Measurements from ENCODE around the gene MYO1B.
"Not testable (repeated sequence)": the region's sequence is repeated elsewhere in the genome, so short reads cannot be mapped to it uniquely, and the experiment has no call there.

The MYO1B gene

DNA sequence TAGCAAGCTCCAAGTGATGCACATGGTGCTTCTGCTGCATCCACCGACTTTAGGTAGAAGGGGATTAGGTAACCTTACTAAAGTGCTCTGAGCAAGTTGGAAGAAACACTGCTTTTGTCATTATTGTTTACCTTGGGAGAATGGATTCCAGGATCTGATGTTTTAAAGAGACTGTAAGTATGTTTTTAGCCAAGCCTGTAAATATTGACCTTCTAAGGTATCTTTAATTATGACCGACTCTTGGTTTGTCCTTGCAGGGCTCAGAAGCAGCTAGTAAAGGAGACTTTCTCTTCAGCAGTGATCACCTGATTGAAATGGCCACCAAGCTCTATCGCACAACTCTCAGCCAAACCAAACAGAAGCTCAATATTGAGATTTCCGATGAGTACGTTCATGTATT is 170.7 kb downstream of the MYO1B start:
- no peak for DNase-seq

GRCh38 chr2:191417746-191418145 is 172.5 kb downstream of the MYO1B start:
- DNase-seq = no peak

DNA sequence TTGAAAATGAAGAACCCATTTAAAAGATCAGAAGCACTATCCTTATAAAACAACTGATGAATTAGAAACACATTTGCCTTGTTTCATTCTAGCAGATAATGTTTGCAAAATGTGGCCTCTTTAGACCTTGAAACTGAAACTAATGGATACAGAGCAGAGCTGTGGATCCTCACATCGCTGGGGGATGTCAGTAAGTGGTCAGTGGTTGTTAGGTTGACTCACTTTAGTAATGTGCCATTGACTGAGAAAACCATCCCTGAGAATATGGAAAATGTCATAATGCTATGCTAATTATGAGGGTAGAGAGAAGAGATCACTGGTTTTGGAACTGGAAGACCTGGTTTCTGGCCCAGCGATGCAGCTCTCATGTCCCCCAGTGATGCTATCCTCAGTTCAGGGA is 176.7 kb downstream of the MYO1B start:
- no peak for DNase-seq

DNA sequence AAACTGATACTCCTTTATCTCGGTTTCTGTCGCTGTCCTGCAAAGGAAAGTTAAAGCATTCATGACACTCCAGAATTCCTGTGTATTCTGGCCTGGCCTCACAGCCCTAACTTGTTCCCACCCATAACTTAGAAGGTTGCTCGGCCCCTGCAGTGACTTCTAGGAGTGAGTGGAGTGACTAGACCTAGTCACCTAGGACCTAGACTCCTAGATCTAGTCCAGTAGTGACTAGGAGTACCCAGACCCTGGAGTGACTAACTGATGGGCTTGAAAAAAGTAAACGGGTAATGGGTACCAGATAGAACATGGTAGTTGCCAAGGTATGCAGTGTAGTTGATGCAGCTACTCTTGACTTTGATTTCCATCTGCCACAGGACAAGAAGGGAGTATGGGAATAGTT is 181.8 kb downstream of the MYO1B start:
- DNase-seq = no peak

- DNase-seq = no peak
Measured at GRCh38 chr2:191428141-191428540, 182.9 kb downstream of the MYO1B start.

GRCh38 chr2:191430476-191430875 is 185.3 kb downstream of the MYO1B start:
- no peak for DNase-seq

- no peak for DNase-seq
Measured at GRCh38 chr2:191432121-191432520, 186.9 kb downstream of the MYO1B start.

- no peak for DNase-seq
Measured at GRCh38 chr2:191434072-191434471, 188.9 kb downstream of the MYO1B start.

GRCh38 chr2:191435141-191435540 is 189.9 kb downstream of the MYO1B start:
- no peak for DNase-seq

GRCh38 chr2:191436368-191437055 is 191.3 kb downstream of the MYO1B start:
- no peak for DNase-seq

- DNase-seq = no peak
Measured at GRCh38 chr2:191439481-191439880, 194.3 kb downstream of the MYO1B start.

GRCh38 chr2:191441496-191442214 is 196.5 kb downstream of the MYO1B start:
- DNase-seq = no peak

GRCh38 chr2:191443446-191443845 is 198.2 kb downstream of the MYO1B start:
- no peak for DNase-seq

DNA sequence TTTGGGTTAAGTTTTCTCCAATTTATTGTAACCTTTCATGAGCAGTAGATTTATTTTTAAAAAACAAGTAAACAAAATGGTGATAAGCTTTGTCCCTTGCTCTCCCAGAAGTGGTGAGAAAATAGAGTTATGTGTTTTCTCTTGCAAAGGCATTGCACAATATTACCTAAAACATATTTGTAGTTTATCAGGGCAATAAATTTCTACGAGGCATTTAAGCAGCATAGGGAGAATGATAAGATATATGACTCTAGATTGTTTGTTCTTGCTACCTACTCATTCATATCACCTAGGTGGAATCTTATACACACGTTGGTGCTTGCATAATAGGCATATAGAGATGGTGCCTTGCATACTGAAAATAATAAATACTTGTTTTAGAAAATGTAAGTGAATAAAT is 201.7 kb downstream of the MYO1B start:
- DNase-seq = no peak

- no peak for DNase-seq
Measured at GRCh38 chr2:191451116-191451515, 205.9 kb downstream of the MYO1B start.

GRCh38 chr2:191452065-191452464 is 206.9 kb downstream of the MYO1B start:
- no peak for DNase-seq

DNA sequence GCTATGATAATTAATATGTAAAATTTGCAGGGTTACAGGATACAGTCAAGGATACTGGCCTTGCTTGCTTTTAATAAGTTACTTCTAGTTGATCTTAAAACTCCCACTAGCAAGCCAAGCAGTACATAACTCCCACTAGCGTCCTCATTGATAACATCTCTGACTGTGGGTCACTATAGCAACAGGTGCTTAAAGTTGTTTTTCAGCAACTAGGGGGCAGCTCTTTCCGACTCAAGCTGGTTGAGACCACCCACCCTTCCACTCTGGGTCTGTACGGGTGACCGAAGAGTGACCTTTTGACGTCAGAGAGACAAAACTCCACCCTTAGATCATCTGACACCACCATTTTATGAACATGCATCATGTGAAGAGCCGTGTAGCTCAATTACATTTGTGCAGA is 208.6 kb downstream of the MYO1B start:
- no peak for DNase-seq

- DNase-seq = not testable (repeated sequence)
Measured at GRCh38 chr2:191456506-191456905, 211.3 kb downstream of the MYO1B start.

GRCh38 chr2:191459158-191459557 is 214.0 kb downstream of the MYO1B start:
- DNase-seq = no peak

DNA sequence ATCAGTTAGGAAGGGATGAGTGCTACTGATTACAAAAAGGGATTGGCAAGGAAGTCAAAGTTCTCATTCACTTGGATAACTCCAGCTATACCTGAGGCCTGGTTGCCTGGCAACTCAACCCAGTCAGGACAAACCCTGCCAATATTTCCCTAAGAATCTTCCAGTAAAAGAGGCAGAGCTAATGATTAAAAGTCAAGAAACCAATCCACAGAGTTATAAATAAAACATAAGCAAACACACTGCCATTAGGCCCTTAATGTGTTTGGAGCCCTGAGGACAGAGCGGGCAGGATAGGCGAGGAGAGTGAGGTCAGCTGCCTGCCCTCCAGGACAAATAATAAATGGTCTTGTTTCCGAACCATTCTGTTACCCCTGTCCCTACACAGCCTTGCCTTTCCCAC is 217.2 kb downstream of the MYO1B start:
- DNase-seq = no peak

DNA sequence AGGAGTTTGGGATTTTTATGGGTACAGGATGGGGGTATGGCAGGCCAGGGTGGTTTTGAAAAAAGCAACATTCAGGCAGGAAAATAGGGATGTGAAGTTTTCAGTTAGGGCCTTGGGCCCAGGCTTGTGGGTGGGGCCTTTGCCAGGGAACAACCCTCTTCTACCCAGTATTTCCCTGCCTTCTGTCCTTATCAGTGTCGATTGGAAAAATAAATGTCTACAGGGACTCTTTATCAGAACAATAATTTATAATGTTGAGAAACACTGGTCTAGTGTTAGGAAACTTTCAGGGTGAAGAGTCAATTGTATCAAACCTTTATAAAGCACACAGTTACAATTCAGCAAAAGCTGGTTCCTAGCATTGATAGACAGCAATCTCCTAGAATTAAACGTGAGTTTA is 218.6 kb downstream of the MYO1B start:
- no peak for DNase-seq

DNA sequence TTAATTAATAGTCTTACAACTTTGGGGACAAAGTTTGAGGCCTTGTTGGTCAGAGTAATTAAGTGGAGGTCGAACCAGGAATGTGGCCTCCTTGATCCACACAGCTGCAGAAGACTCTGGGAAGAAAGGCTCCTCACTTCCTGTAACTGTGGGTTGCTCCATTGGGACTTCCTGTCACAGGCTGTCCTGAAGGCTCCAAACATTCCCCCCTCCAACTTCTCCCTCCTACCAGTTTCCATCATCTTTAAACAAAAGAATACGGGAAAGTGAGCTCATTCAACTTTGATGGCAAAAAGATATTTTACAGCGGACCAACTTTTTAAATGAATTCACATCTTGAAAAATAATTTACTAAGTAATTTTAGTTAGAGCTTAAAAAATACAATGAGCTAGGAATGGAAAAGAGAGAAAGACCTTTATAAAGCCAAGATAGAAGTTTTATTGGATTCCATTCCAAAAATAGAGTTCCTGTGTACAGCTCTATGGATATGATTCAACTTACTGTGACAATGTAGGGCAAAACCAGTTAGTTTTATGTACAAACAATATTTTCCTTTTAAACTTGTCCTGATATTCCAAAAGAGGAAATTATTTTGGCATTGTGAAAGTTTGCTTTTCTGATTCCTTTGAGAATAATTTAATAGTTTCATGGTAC is 220.7 kb downstream of the MYO1B start:
- DNase-seq = no peak

GRCh38 chr2:191467113-191467512 is 221.9 kb downstream of the MYO1B start:
- DNase-seq = no peak

GRCh38 chr2:191470306-191470705 is 225.1 kb downstream of the MYO1B start:
- DNase-seq = no peak

All from NCI-H2081 (cell line).